Uterus (tissue), 4 donors: ENCODE measurements around the gene ST3GAL5. TPM values are rescaled to one million over a fixed set of nuclear protein-coding genes. Genes with fewer than 3 reads are reported as not detected.

Source experiments
- DNase-seq, 2 donors: peaks; one replicate each; pipeline ENCODE4 v3.0.0-alpha.2; 2019 to 2020
- H3K27ac ChIP-seq, 2 donors: fragments of 200-600 bp; sonication (generic); 1 replicate in 1 of 2; 2 replicates in 1 of 2; pipeline ENCODE4 v1.5.1; 2016 to 2018
- H3K27me3 ChIP-seq, 2 donors: fragments of 200-600 bp; sonication (generic); one replicate each; pipeline ENCODE4 v1.5.1; 2018 to 2019; ENCODE audit warnings: control low read depth in 1 of 2
- H3K36me3 ChIP-seq, 2 donors: fragments of 200-600 bp; sonication (generic); one replicate each; pipeline ENCODE4 v1.5.1; 2019; ENCODE audit warnings: control low read depth in 1 of 2
- H3K4me1 ChIP-seq, 2 donors: fragments of 200-600 bp; sonication (generic); one replicate each; pipeline ENCODE4 v1.5.1; 2018 to 2019; ENCODE audit warnings: control low read depth in 1 of 2
- H3K4me3 ChIP-seq, 2 donors: fragments of 200-600 bp; sonication (generic); 1 replicate in 1 of 2; 2 replicates in 1 of 2; pipeline ENCODE4 v1.5.1; 2018 to 2019; ENCODE audit warnings: mild to moderate bottlenecking in 1 of 2
- H3K9me3 ChIP-seq, 2 donors: fragments of 200-600 bp; sonication (generic); one replicate each; pipeline ENCODE4 v1.5.1; 2019; ENCODE audit warnings: control low read depth in 1 of 2
- CTCF ChIP-seq, 4 experiments: fragments of 200-600 bp in 2 of 4; fragments of 450-650 bp in 2 of 4; sonication (generic) in 2 of 4; IDR thresholded peaks; one replicate each; pipeline ENCODE4 v1.5.1; 2016 to 2019; ENCODE audit warnings: antibody characterized with exemption in 4 of 4, mild to moderate bottlenecking in 2 of 4, moderate library complexity in 1 of 4
- POLR2A ChIP-seq, 2 donors: fragments of 450-650 bp; IDR thresholded peaks; one replicate each; pipeline ENCODE4 v1.6.1; 2016; ENCODE audit warnings: antibody characterized with exemption in 2 of 2, mild to moderate bottlenecking in 1 of 2, moderate library complexity in 1 of 2
- intact Hi-C: fragments of 100-400 bp; cut with DNase I; formaldehyde crosslinking; loops from one replicate; pipeline ENCODE4 v1.15.1; 2023; ENCODE audit warnings: low total_unique reads
- total RNA-seq, 4 donors: library from RNA; depleted of rRNA in 3 of 4; stranded (reverse); fragments of >200 nt in 3 of 4; gene quantifications; one replicate each; pipeline versions ENCODE4 v1.1.0 to v1.2.4, GENCODE V29; 2014 to 2023
- donor health status: DM: yes; HTN: yes; CAD: no.

ST3GAL5 gene
- total RNA-seq, 4 donors from 2014 or later: 12.3 to 52.9 (median 32.9) TPM

DNA sequence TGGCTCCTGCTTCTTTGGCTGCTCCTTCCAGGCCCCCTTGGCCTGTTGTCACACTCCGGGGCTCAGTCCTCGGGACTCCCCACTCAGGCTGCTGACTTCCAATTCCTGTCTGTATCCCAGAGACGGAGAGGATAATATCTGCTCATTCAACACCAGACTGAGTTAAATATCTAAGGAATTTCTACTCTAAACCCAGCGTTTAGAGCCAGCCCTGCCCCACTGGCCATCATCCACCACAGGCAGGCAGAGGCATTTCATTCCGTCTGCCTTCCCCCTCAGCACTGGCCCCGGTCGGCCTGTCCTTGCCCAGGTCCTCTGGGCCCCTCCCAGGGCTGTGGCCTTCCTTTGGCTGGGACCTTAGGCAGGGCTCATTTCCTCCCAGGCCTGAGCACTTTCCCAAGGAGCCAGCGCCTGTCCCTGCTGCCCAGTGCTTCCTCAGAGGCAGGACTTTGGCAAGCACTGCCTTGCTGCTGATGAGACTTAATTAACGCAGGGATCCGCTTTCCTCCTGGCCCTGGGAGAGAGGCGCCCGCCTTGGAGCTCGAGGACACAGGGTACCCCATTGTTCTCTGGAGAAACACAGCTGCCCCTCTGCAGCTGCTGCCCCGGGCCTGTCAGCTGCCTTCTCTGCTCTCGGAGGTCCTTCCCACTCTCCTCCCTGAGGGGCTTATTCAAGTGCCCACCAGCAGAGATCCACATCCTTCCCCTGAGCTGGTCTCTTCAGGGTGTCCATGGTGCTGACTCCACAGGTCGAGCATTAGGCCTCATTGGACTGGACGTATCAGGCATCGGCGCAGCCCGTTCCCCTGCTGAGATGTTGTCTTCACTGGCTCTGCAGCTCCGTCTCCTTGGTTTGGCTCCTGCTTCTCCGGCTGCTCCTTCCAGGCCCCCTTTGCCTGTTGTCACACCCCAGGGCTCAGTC is 92.2 kb downstream of the ST3GAL5 start:
- H3K36me3 ChIP-seq: no peaks in the 10 kb centered on the region
- H3K4me1 ChIP-seq: peaks cover 5 to 42% of the 10 kb centered on the region in 2 donors
- peak; percentile 28 to 44 for DNase-seq
- no peaks in the 10 kb centered on the region for H3K27me3 ChIP-seq
- intact Hi-C loops: loop anchor here (5.0 kb wide), 1 partner anchor 64 kb away; no protein-coding TSS in a partner anchor
- H3K27ac ChIP-seq: peak overlapping the region; percentile 49 to 84
- H3K4me3 ChIP-seq: no peak overlapping the region
- H3K9me3 ChIP-seq: no peaks in the 10 kb centered on the region
- TF ChIP-seq CTCF (IDR thresholded peaks at IDR 0.05) (no peak), POLR2A (IDR thresholded peaks at IDR 0.05) (no peak)

GRCh38 chr2:85796046-85796340 is 92.8 kb downstream of the ST3GAL5 start:
- intact Hi-C loops: loop anchor here (5.0 kb wide), 1 partner anchor 64 kb away; no protein-coding TSS in a partner anchor
- Histone ChIP-seq H3K27ac (peak overlapping the region; percentile 49 to 84), H3K4me3 (no peak overlapping the region), H3K4me1 (peaks cover 5 to 42% of the 10 kb centered on the region in 2 donors), H3K36me3 (no peaks in the 10 kb centered on the region), H3K9me3 (no peaks in the 10 kb centered on the region), H3K27me3 (no peaks in the 10 kb centered on the region)
- TF ChIP-seq POLR2A (IDR thresholded peaks at IDR 0.05) (no peak), CTCF (IDR thresholded peaks at IDR 0.05) (no peak)
- DNase-seq: peak; percentile 32 to 45

DNA sequence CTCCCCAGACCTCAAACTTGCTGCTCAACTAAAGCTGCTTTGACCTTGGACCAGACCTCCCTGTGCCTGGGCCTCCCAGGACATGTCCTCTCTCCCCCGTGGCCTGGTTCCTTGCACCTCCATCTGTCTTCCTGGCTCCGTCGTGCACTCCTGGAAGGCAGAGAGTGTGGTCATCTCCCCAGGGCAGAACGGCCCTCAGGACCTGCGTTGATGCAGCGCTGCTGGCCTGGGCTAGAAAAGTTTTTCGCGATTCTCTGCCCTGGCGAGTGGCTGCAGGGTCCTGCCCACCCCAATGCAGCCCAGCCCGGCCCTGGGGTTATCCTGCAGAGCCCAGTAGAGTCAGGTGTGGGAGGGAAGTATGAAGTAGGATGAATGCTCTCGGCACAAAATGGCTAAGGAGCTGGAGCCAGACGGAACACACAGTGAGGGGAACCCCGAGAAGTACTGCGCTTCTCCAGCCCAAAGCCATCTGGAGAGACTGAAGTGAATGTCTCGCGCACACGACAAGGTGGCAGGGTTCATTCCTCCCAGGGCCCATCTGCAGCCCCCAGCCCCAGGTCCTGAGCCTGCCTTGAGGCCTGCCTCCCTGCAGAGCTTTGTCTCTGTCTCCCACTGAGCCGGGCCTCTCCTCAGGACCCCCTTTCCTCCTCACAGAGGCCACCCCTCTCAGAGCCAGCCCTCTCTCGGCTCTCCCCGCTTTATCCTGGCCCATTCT is 93.3 kb downstream of the ST3GAL5 start:
- intact Hi-C loops: loop anchor here (5.0 kb wide), 1 partner anchor 63 kb away; no protein-coding TSS in a partner anchor
- no peak for TF ChIP-seq POLR2A (IDR thresholded peaks at IDR 0.05)
- TF ChIP-seq CTCF (IDR thresholded peaks at IDR 0.05): no peak
- peak overlapping the region; percentile 49 to 84 for H3K27ac ChIP-seq
- H3K36me3 ChIP-seq: no peaks in the 10 kb centered on the region
- H3K4me1 ChIP-seq: peaks cover 5 to 42% of the 10 kb centered on the region in 2 donors
- no peaks in the 10 kb centered on the region for H3K9me3 ChIP-seq
- no peak for DNase-seq
- no peaks in the 10 kb centered on the region for H3K27me3 ChIP-seq
- H3K4me3 ChIP-seq: no peak overlapping the region

- Histone ChIP-seq H3K27me3 (no peaks in the 10 kb centered on the region), H3K36me3 (no peaks in the 10 kb centered on the region), H3K4me1 (peaks cover 5 to 42% of the 10 kb centered on the region in 2 donors), H3K4me3 (no peak overlapping the region), H3K27ac (peak overlapping the region; percentile 84 to 91), H3K9me3 (no peaks in the 10 kb centered on the region)
- TF ChIP-seq CTCF (IDR thresholded peaks at IDR 0.05) (no peak), POLR2A (IDR thresholded peaks at IDR 0.05) (no peak)
- intact Hi-C loops: loop anchor here (5.0 kb wide), 1 partner anchor 62 kb away; no protein-coding TSS in a partner anchor
- no peak for DNase-seq
Measured at GRCh38 chr2:85794491-85795121, 94.2 kb downstream of the ST3GAL5 start.
